HG02642 (cell line): ENCODE data around the gene GDI2.
"Not testable (repeated sequence)": the region's sequence is repeated elsewhere in the genome, so short reads cannot be mapped to it uniquely, and the experiment has no call there.

ENCODE experiments used
- ATAC-seq: cut with Tn5 transposase; IDR thresholded peaks from one replicate; pipeline ENCODE4 v1.9.1; 2021; ENCODE audit warnings: mild to moderate bottlenecking; ENCODE audit not compliant: unreplicated experiment, poor library complexity

The GDI2 gene

GRCh38 chr10:5829267-5829666 lies 16.0 kb upstream of the GDI2 start:
- no peak for ATAC-seq

- ATAC-seq, result no peak
Observed at GRCh38 chr10:5828725-5829124, 15.5 kb upstream of the GDI2 start.

DNA sequence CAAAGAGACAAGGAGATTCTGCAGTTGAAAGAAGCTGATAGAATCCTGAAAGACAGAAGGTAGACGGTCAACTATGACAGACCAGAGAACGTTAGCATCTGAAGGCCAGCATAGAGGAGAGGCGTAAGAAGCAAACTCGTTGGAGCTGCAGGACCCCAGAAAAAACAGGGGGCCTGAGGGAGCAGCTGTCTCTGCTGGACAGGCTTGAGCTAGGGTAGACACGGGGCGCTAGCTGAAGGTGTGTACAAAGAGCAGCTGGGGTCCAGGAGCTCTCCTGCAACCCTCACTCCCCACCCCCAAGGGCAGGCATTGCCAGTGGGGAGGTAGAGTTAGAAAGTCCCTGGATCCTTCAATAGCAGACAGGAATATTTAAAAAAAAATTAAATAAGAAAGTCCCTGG lies 14.6 kb upstream of the GDI2 start:
- ATAC-seq, result no peak

- not testable (repeated sequence) for ATAC-seq
Observed at GRCh38 chr10:5826511-5826910, 13.3 kb upstream of the GDI2 start.

DNA sequence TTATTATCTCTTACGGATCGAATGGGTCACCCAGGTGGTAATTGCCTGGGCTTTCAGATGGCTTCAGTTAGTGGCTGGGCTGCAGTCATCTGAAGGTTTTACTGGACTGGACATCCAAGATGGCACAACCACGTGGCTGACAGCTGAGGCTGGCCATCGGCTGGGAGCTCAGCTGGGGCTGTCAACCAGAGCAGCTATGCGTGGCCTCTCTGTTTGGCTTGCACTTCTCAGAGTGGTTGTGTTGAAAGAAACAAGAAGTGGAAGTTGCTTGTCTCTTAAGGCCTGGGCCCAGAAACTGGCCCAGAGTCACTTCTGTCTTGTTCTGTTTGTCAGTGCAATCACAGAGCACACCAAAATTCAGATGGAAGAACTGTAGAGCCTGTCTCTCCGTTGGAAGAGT lies 5.7 kb upstream of the GDI2 start:
- peak; percentile 42 for ATAC-seq

- ATAC-seq, result no peak
Observed at GRCh38 chr10:5818048-5818331, 4.8 kb upstream of the GDI2 start.

GRCh38 chr10:5817322-5818047 lies 4.3 kb upstream of the GDI2 start:
- ATAC-seq, result no peak

GRCh38 chr10:5816170-5816569 lies 2.9 kb upstream of the GDI2 start:
- ATAC-seq, result no peak

DNA sequence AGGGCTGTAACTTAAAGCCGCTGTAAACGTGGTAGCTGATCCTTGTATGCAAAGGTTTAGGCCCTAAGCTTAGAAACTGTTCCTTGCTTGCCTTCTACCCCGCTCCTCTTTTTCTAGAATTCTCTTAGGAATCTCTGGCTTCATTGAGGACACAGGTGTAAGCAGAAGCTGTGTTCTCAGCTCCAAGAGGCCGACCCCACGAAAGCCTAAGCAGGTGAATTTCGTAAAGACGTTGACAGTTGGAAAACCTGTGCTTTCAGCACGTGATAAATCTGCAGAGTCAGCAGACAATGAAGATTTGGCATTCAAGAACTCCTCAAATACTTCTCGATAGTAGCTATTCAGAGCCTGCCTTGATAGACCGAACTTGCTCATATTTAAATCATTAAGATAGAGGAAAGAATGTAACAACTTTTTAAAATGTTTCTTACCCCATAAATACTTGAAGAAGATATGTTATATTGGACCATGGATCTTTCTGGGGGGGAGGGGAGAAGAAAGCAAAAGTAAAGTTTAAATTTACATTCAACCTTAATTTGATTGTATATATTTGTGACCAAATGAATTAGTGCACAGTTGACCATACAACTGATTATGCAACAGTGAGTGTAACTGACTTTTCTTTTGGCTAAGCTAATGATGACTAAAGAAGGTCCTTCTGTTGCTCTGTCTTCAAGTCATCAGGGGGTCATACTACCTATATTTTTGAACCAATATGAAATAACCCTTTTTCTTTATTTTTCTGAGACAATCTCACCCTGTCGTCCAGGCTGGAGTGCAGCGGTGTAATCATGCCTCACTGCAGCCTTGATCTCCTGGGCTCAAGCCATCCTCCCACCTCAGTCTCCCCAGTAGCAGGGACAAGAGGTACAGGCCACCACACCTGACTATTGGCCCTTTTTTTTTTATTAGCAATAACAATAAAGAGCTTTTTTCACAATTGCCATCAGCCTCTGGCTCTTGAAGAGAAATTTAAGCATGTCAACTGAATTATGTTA lies 1.2 kb upstream of the GDI2 start:
- ATAC-seq, result no peak

GRCh38 chr10:5813091-5813340 lies 218 bp downstream of the GDI2 start:
- ATAC-seq, result peak; percentile 37

- ATAC-seq, result peak; percentile 27
Observed at GRCh38 chr10:5812283-5813090, 747 bp downstream of the GDI2 start.

DNA sequence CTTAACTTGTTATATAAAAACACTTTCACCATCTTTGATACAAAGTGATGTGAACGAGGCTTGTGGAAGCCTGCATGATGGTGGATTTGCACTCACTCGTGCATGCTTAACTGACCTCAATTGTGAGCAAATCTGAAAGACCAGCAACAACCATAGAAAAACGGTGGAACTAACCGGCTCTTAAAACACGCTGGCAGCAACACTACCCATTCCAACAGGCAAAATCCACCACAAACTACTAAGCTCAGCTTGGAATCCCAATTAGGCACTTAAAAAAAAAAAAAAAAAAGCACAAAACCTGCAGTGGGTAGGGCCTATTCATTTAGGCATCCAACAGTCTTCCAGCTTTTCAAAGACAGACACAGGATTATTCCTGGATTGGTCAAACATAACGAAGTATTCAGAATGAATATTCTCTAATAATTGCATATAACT lies 1.8 kb downstream of the GDI2 start:
- ATAC-seq, result no peak

DNA sequence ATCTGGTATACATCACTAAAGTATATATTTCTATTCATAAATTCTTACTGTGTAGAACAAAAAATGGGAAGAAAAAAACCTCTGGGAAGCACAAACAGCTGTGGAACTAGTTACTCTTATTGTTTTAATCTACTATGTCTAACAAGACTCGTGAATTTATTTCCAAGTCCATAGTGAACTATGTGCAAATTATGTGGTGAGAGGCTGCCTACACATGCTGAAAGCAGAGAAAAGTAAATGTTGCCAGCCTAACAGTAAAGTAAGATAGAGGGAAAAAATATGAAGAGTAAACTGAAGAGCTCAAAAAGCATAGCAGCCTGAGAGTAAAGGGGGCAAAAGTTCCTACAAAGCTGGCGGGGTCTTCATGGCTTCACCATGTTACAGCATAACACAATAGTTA lies 3.0 kb downstream of the GDI2 start:
- ATAC-seq, result no peak

DNA sequence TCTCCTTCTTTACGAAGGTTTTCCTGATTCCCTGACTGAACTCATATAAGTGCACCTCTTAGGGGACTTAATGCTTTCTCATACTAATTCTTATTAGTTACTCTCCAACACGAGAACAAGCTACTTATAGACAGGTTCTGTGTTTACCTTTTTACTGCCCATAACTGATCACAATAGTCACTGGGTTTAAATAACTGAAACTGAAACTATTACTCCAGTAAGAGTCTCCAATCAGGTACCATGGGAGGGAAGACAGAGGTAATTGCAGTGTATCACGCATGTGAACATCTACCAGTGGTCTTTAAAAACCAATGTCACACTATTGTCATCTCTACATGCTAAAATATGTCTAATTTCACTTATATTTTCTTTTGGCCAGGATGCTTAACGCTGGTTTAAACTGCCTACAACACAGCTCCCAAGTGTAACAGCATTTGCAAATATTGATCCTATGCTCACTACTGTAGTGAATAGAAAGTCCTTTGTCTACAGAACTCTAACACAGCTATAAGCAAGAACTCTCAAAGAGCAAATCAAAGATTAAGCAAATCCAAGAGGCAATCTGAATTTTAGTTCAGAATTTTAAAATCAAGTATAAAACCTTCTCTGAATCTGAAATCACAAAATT lies 3.6 kb downstream of the GDI2 start:
- ATAC-seq, result no peak

GRCh38 chr10:5808783-5809392 lies 4.3 kb downstream of the GDI2 start:
- not testable (repeated sequence) for ATAC-seq

- ATAC-seq, result no peak
Observed at GRCh38 chr10:5806745-5807144, 6.5 kb downstream of the GDI2 start.

DNA sequence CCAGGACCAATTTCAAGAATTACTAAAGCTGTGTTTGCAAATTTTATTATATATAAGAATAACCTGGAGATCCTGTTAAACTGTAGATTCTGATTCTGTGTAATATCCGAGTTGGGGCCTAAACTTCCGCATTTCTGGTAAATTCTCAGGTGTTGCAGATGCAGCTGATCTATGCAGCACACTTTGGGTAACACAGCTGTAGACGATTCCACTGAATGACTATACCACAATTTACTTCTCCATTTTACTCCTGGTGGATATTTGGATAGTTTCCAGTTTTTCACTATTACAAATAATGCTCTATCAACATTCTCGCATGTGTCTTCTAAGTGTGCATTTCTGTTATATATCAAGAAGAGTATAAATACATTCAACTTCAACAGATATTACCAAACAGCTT lies 7.5 kb downstream of the GDI2 start:
- no peak for ATAC-seq

DNA sequence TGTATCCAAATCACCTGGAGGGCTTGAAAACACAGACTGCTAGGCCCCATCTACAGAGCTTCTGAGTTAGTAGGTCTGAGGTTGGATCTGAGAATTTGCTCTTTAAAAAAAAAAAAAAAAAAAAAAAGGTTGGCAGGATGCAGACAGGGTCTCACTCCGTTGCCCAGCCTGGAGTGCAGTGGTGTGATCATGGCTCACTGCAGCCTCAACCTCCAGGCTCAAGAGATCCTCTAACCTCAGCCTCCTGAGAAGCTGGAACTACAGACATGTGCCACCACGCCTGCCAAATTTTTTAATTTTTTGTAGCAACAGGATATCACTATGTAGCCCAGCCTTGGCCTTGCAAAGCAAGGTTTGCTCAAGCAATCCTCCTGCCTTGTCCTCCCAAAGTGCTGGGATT lies 8.0 kb downstream of the GDI2 start:
- no peak for ATAC-seq

DNA sequence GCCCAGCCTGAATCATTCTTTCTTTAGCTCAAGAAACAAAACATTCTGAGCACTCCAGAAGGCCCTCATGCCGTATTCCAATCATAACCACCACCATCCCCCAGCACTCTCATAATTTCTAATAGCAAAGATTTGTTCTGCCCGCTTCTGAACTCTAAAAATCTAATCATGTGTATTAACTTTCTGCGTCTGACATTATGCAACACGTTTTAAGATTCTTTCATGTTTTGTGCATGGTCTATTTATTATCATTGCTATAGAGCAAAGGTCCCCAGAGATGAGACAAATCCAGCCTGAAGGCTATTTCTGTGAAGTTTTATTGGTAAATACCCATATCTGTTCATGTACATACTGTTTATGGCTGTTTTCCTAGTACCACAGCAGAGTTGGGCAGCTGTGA lies 8.8 kb downstream of the GDI2 start:
- no peak for ATAC-seq

- no peak for ATAC-seq
Observed at GRCh38 chr10:5800782-5801181, 12.5 kb downstream of the GDI2 start.
